T-helper 17 cell (primary cell): ENCODE measurements around the gene CROCC2. TPM values are rescaled to one million over a fixed set of nuclear protein-coding genes. Genes with fewer than 3 reads are reported as not detected.

ENCODE experiments used
- ATAC-seq: fragments of 150-1000 bp; cut with Tn5 transposase; 2 replicates; pipeline ENCODE4 v1.10.0; 2021; ENCODE audit warnings: mild to moderate bottlenecking, moderate library complexity
- DNase-seq, 3 donors: peaks; one replicate each; pipeline versions ENCODE4 v3.0.0 to v3.0.0-alpha.2; 2020 to 2021
- H3K9me3 ChIP-seq: one replicate; pipeline ENCODE4 v1.7.0; 2013; ENCODE audit warnings: low read length, mild to moderate bottlenecking; ENCODE audit not compliant: control insufficient read depth, poor library complexity, severe bottlenecking
- H3K27ac Mint-ChIP-seq: one replicate; pipeline ENCODE4 v1.8.0; 2022; ENCODE audit warnings: mild to moderate bottlenecking, moderate library complexity, mixed read lengths
- H3K27me3 Mint-ChIP-seq: one replicate; pipeline ENCODE4 v1.8.0; 2022; ENCODE audit warnings: mixed read lengths
- H3K36me3 Mint-ChIP-seq: one replicate; pipeline ENCODE4 v1.8.0; 2022; ENCODE audit warnings: low read depth, mixed read lengths
- H3K4me1 Mint-ChIP-seq: one replicate; pipeline ENCODE4 v1.8.0; 2022; ENCODE audit warnings: mild to moderate bottlenecking, mixed read lengths
- H3K4me3 Mint-ChIP-seq: one replicate; pipeline ENCODE4 v1.8.0; 2022; ENCODE audit warnings: mild to moderate bottlenecking, moderate library complexity, mixed read lengths
- total RNA-seq, 4 donors: library from RNA in 2 of 4; stranded (reverse) in 2 of 4; gene quantifications; one replicate each; pipeline ENCODE4 v1.2.3 and lab custom pipeline; 2022 to 2026

CROCC2 gene
- total RNA-seq, 2 donors from 2014 or later = not detected

DNA sequence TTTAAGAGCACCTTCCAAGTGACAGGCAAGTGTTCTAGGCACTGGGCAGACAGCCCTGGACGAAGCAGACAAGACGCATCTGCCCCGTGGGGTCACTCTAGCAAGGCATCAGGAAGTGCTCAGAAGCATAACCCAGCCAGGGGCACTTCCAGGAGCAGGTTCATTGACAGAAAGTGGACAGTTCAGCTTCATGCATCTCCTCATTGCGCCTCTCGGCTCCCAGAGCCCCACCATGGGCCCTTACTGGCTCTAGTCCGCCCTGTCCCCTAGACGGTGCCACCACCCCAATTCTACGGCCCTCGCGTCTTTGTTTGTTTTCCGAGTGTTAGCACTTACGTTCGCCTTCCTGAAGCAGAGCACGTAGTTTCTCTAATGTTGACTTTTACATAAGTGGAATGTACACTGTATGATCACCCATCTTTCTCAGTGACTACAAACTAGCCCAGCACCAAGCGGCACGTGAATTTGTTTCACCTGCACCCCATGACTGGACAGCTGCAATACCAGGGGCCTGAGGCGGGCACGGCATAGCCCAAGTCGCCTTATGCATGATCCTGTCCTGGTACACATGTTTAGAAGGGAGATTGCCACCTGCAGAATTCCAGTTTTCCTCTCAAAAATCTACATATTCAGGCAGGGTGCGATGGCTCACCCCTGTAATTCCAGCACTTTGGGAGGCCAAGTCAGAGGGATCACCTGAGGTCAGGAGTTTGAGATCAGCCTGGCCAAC lies 125.5 kb downstream of the CROCC2 start:
- Mint-ChIP-seq H3K27me3 (no peaks in the 10 kb centered on the region), H3K36me3 (peaks cover 3% of the 10 kb centered on the region), H3K27ac (no peak overlapping the region), H3K4me1 (peaks cover 3% of the 10 kb centered on the region), H3K4me3 (no peak overlapping the region)
- ATAC-seq (no peak), DNase-seq (no peak)
- no peaks in the 10 kb centered on the region for H3K9me3 ChIP-seq

DNA sequence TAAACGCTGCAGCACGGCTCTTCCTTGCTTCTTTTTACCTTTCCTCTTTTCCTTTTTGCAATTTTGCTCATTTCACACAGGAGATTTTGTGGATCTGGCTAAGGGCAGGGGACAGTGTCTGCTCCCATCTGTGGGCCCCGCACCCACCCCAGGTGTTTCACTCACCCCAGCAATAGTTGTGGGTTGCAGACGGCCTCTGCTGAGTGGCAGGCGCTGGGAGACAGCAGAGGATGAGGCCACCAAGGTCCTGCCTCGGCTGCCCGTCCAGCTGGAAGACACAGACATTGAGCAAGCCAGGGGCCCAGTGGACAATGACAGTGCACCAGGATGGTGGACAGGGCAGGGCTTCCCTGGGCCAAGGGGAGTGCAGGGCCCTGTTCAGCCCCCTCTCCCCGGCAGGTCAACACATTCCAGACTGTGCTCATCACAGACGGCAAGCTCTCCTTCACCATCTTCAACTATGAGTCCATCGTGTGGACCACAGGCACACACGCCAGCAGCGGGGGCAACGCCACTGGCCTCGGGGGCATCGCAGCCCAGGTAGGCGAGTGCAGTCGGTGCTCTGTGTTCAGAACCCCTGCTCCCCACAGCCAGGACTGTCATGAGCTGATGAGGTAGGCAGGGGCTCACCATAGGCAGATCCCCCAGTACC lies 127.3 kb downstream of the CROCC2 start:
- H3K9me3 ChIP-seq = no peaks in the 10 kb centered on the region
- Mint-ChIP-seq H3K27me3 (no peaks in the 10 kb centered on the region), H3K27ac (peak overlapping the region; percentile 88), H3K36me3 (peaks cover 3% of the 10 kb centered on the region), H3K4me1 (peaks cover 9% of the 10 kb centered on the region), H3K4me3 (peak overlapping the region; percentile 41)
- ATAC-seq (no peak), DNase-seq (no peak)

DNA sequence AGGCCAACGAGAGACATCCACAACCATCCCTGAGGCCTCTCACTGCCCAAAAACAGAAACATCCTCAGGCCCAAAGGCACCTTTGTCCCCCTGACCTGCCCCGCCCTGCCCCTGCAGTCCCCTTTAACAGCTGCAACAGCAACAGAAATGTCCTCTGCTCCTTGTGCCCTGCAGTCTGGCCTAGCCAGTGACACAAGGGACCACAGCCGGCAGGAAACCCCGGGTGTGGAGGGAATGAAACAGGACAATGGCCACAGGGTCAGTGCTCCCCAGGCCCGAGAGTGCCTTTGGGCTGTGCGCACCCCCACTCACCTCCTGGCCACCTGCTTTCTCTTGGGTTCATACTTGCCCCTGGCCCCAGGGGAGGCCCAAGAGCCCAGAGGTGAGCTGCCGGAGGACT lies 127.9 kb downstream of the CROCC2 start:
- Mint-ChIP-seq H3K4me1 (peaks cover 10% of the 10 kb centered on the region), H3K27me3 (no peaks in the 10 kb centered on the region), H3K27ac (peak overlapping the region; percentile 88), H3K36me3 (peaks cover 3% of the 10 kb centered on the region), H3K4me3 (no peak overlapping the region)
- no peaks in the 10 kb centered on the region for H3K9me3 ChIP-seq
- ATAC-seq (no peak), DNase-seq (no peak)

DNA sequence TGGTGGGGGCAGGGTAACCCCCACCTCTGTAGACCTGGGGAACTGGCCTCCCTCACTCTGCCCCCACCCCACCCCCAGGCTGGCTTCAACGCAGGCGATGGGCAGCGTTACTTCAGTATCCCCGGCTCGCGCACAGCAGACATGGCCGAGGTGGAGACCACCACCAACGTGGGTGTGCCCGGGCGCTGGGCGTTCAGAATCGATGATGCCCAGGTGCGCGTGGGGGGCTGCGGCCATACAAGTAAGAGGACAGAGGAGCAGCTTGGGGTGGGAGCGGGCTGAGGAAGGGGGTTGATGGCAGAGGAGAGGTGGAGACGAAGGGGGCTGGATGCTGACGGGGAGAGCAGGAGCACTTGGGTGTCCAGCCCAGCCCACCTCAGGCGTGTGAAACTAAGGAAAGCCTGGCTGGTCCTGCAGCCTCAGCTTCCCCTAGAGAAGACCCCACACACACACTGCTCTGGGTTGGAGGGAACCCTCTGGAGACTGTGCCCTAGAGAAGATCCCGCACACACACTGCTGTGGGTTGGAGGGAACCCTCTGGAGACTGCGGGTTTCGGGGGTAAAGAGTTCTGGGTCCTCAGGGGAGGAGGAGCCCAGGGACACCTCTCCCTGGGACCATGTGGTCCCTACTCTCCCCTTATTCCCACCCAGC lies 128.5 kb downstream of the CROCC2 start:
- peak overlapping the region; percentile 31 for H3K4me3 Mint-ChIP-seq
- H3K27me3 Mint-ChIP-seq = no peaks in the 10 kb centered on the region
- DNase-seq (no peak), ATAC-seq (no peak)
- H3K27ac Mint-ChIP-seq = peak overlapping the region; percentile 88
- H3K4me1 Mint-ChIP-seq = peaks cover 13% of the 10 kb centered on the region
- H3K36me3 Mint-ChIP-seq = peaks cover 3% of the 10 kb centered on the region
- H3K9me3 ChIP-seq = no peaks in the 10 kb centered on the region

DNA sequence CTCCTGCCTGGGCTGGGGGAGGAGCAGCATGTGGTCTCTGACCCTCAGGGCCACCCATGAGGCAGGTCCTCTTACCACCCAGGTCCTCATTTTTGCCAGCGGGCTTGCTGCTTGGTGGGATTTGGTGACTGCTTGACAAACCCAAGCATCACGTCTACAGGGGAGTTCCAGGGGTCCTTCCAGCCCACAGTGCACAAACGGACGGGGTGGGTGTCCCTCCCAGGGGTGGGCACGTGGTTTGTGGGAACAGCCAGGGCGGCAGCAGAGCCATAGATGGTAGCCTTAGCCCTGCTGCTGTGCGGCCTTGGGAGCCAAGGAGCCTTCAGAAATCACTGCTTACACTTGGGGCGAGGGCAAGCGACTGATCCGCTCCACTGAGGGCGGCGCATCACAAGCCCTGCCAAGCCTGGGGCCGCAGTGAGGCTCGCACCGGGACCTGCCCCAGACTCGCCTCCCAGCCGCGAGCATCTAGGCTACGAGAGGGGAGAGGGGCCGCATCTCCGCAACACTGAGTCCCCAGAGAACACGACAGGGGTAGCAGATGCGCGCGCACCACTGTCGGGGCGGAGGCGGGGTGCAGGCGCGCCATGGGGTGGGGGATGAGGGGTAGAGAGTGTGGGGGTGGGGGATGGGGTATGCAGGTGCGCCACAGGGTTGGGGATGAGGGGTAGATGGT lies 129.1 kb downstream of the CROCC2 start:
- peak; percentile 44 to 50 (median 49) for DNase-seq
- Mint-ChIP-seq H3K4me1 (peaks cover 13% of the 10 kb centered on the region), H3K4me3 (peak overlapping the region; percentile 31), H3K27ac (peak overlapping the region; percentile 88), H3K27me3 (no peaks in the 10 kb centered on the region), H3K36me3 (peaks cover 3% of the 10 kb centered on the region)
- no peak for ATAC-seq
- H3K9me3 ChIP-seq = no peaks in the 10 kb centered on the region

DNA sequence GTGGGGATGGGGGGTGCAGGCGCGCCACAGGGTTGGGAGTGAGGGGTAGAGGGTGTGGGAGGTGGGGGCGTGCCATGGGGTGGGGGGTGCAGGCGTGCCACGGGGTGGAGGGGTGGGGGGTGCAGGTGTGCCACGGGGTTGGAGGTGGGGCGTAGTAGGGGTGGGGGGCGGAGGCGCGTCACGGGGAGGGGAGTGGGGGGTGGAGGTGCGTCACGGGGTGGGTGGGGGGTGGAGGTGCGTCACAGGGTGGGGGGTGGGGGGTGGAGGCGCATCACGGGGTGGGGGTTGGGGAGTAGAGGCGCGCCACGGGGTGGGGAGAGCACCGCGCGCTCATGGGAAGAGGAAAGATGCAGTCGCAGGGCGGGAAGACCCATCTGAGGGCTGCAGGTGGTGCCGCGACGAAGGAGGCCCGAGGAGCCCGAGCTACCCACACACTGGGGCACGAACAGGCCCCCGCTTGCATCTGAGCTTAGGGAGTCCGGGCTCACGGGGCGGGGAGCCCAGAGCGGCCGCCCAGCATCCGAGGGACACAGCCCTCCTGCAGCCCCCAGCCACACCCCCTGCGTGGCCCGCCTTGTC lies 129.8 kb downstream of the CROCC2 start:
- peak overlapping the region; percentile 86 for H3K4me3 Mint-ChIP-seq

DNA sequence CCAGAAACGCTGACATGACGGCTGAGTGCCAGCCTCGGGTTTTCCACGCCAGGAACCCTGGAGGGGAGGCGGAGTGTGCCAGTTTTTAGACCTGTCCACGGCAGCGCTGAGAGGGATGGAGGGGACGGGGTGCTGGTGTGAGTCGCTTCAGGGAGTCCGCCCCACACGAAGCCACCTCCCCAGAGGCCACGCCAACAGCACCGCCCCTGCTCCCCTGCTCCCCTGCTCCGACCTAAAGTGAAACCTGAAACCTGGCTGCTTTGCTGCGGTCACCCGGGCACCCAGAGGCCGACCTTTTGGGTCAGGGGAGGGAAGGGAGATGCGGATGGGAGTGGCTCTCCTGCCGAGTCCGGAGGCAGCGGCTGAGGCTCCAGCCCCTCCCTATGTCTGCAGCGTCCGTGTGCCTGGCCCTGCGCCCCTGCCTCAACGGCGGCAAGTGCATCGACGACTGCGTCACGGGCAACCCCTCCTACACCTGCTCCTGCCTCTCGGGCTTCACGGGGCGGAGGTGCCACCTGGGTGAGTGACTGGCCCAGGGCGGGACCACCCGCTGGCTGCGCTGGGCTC lies 130.3 kb downstream of the CROCC2 start:
- H3K27me3 Mint-ChIP-seq = no peaks in the 10 kb centered on the region
- peak overlapping the region; percentile 86 for H3K4me3 Mint-ChIP-seq
- peaks cover 18% of the 10 kb centered on the region for H3K4me1 Mint-ChIP-seq
- peak overlapping the region; percentile 88 for H3K27ac Mint-ChIP-seq
- no peaks in the 10 kb centered on the region for H3K9me3 ChIP-seq
- peaks cover 3% of the 10 kb centered on the region for H3K36me3 Mint-ChIP-seq
- DNase-seq (peak; percentile 47 to 52 (median 51)), ATAC-seq (peak; percentile 71)

More for the DNA sequence above, 129.8 kb downstream of the CROCC2 start:
- no peaks in the 10 kb centered on the region for H3K9me3 ChIP-seq
- peak; percentile 73 for ATAC-seq
- H3K27ac Mint-ChIP-seq = peak overlapping the region; percentile 88
- peak; percentile 45 to 51 (median 48) for DNase-seq
- H3K36me3 Mint-ChIP-seq = peaks cover 3% of the 10 kb centered on the region
- peaks cover 18% of the 10 kb centered on the region for H3K4me1 Mint-ChIP-seq
- no peaks in the 10 kb centered on the region for H3K27me3 Mint-ChIP-seq

DNA sequence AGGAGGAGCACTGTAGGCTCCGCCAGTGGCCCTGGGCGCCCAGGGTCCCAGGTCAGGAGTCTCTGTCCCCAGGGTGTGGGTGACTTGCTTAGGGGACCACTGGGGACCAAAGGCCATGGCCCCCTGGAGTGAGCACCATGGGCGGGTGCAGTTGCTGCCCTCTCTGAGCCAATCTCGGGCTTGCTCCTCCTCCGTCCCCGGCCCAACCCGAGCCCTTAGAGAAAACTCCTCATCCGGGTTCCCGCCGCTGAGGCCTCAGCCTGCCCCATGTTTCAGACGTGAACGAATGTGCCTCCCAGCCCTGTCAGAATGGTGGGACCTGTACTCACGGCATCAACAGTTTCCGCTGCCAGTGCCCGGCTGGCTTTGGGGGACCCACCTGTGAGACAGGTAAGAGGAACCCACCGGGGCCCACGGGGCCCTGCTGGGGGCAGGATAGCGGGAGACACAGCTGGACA lies 130.9 kb downstream of the CROCC2 start:
- DNase-seq (no peak), ATAC-seq (peak; percentile 16)
- no peaks in the 10 kb centered on the region for H3K36me3 Mint-ChIP-seq
- H3K9me3 ChIP-seq = no peaks in the 10 kb centered on the region
- H3K27ac Mint-ChIP-seq = peak overlapping the region; percentile 88
- H3K27me3 Mint-ChIP-seq = no peaks in the 10 kb centered on the region
- peaks cover 19% of the 10 kb centered on the region for H3K4me1 Mint-ChIP-seq
- H3K4me3 Mint-ChIP-seq = peak overlapping the region; percentile 86

DNA sequence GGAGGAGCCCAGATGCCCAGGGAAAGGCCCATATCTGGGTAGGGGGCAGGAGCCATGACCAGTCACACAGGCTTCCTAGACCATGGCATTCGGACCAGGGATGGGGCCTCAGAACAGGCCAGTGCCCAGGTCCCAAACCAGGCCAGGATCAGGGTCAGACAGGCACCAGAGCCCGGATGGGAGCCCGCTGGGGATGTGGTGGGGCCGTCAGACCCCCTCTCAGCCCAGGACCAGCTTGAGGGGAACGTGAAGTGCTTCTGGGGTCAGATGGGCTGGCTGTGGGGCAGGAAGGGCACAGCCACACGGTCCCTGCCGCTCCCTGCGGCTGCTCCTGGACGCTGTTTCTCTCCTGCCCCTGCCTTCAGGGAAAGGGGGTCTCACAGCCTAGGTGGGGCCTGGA lies 131.4 kb downstream of the CROCC2 start:
- peaks cover under 1% of the 10 kb centered on the region for H3K36me3 Mint-ChIP-seq
- H3K9me3 ChIP-seq = no peaks in the 10 kb centered on the region
- peak overlapping the region; percentile 88 for H3K27ac Mint-ChIP-seq
- DNase-seq (no peak), ATAC-seq (no peak)
- peaks cover 19% of the 10 kb centered on the region for H3K4me1 Mint-ChIP-seq
- H3K4me3 Mint-ChIP-seq = peak overlapping the region; percentile 93
- no peaks in the 10 kb centered on the region for H3K27me3 Mint-ChIP-seq

DNA sequence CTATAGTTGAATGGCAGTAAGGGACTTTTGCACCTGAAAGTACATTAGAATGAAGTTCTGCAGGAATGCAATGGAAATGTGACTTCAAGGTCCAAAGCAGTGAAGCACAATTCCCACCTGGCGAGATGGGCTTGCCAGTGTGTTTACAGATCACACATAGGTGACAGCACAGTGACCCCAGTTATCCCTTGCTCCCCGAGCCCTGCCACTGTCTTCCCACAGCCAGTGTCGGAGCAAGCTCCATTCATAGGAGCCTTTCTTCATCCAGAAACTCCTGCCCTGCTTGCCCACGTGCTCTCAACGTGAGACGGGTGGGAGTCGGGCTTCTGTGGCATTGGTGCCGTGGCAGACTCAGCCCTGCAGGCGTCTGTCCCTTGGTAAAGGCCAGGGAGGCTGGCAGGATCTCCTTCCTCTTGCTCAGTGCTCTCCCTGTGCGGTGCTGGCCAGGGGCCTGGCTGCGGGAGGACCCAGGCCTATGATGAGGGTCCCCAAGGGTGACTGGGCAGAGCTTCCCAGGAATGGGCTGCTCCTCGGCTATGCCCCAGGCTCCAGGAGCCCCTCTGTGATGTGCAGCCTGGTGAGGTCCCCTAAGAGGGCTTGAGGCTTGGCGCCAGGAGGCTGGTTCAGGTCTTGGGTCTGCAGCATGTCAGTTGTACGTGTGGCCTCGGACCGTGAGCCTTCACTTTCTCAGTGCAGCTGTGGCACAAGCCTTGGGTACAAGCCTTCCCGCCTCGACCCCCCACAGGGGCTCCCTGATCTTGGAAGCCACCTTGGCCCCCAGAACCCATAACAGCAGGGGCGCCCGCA lies 132.4 kb downstream of the CROCC2 start:
- Mint-ChIP-seq H3K36me3 (peaks cover 2% of the 10 kb centered on the region), H3K27me3 (no peaks in the 10 kb centered on the region), H3K4me3 (peak overlapping the region; percentile 93), H3K4me1 (peaks cover 22% of the 10 kb centered on the region), H3K27ac (peak overlapping the region; percentile 88)
- DNase-seq (no peak), ATAC-seq (no peak)
- no peaks in the 10 kb centered on the region for H3K9me3 ChIP-seq

DNA sequence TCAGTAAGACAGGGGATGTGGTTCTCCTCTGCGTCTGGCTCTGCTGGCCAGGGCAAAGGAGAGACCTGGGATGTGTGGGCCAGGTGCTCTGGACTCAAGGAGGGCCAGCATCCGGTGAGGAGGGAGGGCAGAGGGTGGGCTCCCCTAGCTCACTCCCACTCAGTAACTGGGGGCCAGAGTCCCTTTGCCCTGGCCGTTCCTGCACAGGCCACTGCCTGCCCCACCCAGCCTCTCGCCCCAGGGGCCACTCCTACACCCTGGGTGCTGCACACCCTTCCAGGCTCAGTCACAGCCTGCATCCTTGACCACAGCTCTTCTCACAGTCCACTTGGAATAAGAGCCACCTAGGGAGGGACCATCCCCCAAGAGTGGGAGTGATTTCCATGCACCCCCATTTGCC lies 133.3 kb downstream of the CROCC2 start:
- Mint-ChIP-seq H3K27ac (no peak overlapping the region), H3K4me1 (peaks cover 22% of the 10 kb centered on the region)

More for the DNA sequence above, 133.3 kb downstream of the CROCC2 start:
- DNase-seq (no peak), ATAC-seq (no peak)
- peaks cover 2% of the 10 kb centered on the region for H3K36me3 Mint-ChIP-seq
- H3K9me3 ChIP-seq = no peaks in the 10 kb centered on the region
- H3K4me3 Mint-ChIP-seq = peak overlapping the region; percentile 72
- no peaks in the 10 kb centered on the region for H3K27me3 Mint-ChIP-seq
